Activated T-cell treated with anti-CD3 and anti-CD28 coated beads for 24 hours (primary cell): ENCODE data around the gene HIVEP3.

Source experiments
- DNase-seq: peaks from one replicate; pipeline ENCODE4 v3.0.0-alpha.2; 2020; ENCODE audit warnings: low read depth

The HIVEP3 gene

DNA sequence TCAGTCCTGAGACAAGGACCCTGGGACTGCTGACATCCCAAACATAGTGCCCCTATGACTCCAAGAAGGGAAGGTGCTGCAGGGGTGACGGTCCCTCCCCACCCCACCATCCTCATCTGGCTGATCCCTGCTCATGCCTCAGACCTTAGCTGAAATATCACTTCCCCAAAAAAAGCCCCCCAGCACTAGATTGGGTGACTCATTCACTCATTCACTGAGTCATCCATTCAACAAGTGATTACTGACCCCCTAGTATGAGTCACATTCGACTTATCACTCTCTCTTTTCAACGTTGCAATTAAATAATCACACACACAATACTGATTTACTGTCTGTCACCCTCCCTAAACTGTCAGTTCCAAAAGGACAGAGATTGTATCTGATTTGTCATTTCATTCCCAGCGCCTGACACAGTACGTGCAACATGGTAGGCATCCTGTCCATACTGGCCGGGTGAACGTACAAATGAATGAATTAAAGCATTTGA, 48.6 kb downstream of the HIVEP3 start:
- DNase-seq = no peak

DNA sequence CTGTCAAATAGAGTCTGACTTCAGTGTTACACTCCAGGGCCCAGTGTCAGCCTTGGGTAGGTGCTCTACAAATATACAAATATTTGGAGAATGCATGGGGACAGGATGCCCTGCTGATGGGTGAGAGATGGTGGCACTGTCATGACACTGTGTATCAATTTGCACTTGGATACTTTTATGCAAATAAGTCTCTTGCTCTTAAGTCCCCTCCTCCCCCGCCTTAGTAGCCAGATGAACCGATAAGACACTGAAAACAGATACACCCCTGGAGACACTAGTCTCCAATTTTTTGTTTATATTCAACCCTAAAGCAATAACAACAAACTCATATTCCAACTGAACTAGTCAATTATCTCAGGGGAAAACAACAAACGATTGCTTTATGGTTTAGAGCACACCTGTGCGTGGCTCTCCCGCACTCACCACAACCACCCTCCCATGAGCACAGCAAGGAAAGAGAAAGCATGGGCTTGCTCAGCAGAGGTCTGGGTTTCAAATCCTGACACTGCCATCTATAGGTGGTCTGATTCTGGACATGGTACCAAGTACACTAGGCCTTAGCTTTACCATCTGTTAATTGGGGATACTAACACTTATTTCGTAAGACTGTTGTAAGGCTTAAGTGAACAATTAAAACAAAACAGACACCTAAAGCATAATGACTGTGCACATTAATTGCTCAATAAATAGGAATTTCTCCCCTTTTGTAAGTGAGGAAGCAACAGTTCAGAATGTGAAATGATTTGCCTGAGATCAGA, 50.3 kb downstream of the HIVEP3 start:
- DNase-seq = no peak

DNA sequence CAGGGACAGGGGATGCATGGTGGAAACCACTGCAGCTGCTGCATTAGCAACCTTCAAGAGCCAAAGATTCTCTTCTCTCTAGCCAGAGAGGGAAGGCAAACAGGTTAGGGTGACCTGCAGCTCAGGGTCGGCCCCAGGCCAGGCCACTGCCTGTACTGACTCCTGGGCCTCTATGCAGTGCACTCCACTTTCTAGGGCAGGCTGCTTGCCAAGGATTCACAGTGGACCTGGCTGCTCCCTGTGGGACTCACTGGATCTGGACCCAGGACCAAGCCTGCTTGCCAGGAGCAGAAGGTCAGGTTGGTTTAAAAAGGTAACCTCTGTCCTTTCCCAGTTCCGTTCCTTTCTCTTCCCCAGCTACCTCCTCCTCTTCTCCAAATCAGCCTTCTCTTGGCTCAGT, 52.4 kb downstream of the HIVEP3 start:
- DNase-seq = no peak

DNA sequence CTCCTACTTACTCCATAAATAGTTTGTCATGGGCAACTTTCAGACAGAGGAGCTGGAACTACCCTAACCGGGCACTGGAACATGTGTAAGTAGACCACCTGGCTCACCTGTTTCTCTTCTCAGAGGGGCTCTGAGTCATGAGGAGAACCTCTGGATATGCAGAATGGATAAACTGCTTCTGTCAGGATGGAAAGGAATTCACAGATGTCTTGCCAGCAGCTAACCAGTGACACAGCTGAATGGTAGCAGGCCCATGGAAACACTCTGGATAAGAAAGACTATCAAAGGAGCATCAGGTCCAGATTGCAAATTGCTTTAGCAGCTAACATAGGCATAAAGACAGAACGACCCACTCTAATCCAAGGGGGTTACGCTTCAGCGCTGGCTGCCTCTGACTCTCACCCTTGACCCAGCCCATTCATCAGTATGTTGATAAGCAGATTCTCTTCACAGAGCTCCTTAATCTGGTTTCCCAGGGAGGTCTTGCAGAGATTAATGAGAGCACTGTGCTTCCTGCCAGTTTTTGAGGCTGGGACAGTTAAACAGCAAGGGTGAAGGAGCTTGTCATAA, 54.2 kb downstream of the HIVEP3 start:
- DNase-seq = no peak

DNA sequence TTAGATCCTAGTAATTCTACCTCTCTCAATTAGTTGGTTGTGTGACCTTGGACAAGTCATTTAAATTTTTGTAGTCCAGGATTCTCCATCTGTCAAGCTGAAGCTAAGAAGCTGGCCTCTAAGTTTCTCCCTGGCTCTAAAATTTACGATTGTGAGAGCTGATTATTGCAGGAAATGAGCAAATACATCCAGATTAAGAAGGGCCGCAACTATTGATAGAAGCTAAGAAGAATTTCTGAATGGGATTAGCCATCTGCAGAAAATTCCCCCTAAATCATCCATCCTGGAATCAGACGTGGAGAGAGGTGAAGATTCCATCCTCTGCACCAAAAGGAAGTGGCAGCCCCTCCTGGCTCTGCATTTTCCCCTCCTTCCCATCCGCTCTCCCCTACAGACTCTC, 55.0 kb downstream of the HIVEP3 start:
- DNase-seq = no peak

DNA sequence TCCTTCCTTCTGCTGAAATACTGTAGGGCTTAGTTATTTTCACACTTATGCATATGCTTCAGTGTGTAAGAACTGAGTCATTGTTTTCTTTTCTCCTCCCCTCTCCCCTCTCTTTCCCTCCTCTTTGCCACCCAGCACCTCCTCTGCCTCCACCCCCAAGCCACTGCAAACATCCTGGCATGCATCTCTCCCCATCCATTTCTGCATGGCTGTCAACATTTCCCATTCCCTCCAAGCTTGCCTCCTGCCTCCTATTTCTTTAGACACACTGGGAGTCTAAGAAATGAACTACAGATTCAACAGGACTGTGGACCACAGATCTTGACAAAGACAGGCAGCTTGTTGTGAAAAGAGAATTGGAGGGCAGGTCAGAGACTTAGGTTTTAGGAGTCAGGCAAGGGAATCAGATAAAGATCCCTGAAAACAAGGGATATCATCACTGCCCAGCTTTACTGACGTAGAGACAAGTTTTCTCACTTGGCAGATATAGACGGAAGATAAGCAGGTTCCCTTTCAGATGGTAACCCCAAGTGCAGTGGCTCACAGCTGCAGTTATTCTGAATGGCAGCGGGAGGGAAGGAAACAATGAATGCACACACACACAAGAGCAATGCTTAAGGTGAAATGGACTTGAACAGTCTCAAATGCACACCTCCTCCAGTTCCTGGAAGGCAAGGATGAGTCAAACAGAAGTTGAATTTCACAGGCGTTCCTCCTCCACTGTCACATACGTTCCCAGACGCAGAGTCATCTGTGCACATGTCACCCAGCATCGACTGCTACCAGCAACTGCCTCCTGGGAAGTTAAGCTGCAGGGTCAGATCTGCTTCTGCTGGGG, 56.1 kb downstream of the HIVEP3 start:
- peak; percentile 64 for DNase-seq

DNA sequence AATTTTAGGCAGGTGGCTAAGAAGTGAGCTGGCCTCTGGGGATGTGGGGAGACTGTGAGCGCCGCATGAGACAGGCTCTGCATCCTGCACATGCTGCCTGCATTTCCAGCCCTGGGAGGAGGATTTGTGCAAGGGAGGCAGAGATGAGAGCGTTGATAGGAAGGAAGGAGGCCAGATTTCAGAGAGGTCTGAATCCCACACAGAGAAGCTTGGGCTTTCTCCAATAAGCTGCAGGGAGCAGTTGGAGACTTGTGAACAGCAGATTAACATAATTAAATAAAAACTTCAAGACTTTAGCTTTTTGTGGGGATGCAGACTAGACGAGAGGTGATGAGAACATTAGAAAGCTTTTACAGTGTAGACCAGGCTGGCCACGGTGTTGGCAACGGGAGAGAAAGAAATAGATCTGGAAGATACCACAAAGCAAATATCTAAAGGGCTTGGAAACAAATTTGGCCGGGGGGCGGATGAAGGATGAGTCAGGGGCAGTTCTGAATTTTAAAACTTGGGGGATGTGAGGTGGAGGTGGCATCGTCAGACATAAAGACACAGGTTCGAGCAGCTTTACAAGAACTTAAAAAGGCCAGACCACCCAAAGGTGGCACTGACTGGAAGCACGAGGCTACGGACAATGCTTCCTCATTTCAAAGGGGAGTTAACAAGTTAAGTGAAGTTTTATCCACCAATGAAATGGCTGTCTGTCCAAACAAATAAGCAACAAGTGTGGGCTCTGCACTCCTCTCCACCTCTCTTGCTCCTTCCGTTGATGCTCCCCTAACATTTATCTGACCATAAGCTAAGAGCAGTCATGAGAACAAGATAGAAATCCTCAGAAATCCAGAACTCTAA, 57.0 kb downstream of the HIVEP3 start:
- no peak for DNase-seq

DNA sequence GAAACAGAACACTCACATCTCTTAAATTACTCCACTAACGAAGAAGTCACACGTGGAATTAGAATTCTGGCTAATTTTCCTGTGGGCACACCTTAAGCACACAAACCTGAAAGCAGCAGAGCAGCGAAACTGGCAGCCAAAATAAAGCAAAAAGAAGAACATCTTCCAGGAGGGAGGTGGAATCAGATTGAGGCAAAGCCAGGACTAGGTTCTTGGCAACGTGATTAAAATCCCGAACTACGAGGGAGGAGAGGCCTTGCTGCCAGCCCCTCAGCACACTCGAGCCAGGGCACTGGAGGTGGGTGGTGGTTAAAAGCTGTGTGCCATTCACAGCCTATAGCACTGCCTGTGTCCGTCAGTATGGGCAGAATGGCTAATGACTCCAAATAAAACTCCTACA, 58.0 kb downstream of the HIVEP3 start:
- no peak for DNase-seq

DNA sequence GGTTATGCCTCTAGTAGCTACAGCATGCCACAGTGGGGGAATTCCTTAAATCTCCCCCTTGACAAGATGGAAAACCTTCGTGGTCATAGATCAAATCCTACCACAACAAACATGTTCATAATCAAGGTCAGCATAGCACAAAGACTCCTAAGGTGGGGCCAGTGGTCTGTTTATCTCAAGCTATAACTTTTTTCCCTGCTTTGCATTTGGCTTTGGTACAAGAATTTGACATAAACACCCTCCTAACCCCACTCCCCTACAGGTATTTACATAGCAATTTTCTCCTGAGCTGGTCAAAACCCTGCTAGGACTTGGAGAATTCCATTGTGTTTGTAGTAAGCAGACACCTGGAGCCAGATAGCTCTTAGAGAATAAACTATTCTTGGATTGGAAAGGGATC, 58.5 kb downstream of the HIVEP3 start:
- no peak for DNase-seq

DNA sequence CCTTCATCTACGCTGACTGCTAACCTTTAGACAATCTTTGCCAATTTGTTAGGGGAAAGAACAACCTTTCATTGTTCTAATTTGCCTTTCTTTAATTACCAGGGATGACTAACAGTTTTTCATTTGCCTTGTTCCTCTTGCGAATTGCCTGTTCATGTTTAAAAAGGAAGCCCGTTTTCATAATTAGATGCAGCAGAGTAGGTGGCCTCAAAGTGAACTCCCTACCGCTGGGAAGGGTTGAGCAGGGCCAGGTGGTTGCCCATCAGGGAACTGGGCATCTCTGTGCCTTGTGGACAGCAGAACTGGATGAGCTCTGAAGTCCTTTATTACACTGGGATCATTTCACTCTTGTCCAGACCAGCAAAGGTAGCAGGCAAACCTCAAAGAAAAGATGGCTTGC, 59.0 kb downstream of the HIVEP3 start:
- no peak for DNase-seq

DNA sequence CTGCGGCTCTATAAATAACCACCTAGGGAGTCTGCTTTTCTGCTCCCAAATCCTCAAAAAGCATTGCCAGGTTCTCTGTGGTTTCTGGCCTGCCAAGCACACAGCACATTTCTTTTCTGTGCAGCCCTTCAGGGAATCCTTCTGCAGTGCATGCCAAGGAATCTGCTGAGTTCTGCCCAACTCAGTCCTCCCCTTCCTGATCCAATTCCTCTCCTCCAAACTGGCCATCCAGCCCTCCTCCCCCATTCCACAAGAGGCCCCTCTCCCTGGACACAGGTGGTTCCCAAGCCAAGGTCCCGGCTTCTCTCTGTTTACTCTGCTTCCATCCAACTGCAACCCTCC, 61.8 kb downstream of the HIVEP3 start:
- DNase-seq = no peak

DNA sequence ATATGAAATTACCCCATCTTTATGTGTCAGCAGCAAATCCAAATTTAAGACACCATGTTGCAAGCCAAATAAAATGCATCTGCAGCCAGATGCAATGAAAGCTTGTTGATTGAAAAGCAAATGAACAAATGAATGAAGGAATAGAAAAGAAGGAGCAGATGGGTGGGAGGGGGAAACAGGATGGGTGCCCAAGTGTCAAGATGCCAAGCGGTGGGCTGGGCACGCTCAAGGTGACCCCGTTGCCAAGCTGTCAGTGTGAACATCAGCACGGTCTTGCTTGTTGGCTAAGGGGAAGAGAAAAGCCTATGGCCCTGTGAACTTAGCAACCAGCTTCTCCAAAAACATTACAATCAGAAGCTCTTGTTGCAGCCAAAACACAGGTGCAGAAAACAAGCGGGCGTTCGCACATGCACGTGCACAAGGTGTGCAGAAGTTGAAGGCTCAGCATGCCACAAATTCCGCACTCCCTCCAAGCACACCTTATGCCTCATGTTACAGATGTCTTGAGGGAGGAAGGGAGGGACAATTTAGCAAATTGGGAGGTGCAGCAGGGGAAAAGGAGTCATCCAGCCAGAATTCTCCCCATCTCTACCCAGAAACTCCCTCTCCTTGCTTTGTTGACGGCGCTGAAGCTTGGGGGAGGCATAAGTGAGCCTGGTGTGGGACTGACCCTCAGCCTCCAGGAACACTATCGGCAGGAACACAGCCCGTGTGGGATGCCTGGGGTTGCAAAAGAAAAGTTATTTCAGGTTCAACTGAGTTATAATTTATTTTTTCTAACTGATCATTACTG, 62.4 kb downstream of the HIVEP3 start:
- no peak for DNase-seq

DNA sequence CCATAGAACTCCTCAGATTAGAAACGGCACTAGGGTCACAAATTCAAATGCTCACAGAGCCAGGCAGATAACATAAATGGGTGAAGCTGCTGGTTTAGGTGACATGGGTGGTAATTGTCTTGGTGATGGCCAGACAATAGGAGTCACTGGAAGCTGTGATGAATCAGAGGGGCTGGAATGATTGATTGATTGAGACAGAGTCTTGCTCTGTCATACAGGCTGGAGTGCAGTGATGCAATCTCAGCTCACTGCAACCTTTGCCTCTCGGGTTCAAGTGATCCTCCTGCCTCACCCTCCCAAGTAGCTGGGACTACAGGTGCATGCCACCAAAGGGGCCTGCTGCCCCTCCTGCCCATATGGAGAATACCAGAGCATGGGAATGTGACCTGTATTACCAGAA, 63.0 kb downstream of the HIVEP3 start:
- no peak for DNase-seq

DNA sequence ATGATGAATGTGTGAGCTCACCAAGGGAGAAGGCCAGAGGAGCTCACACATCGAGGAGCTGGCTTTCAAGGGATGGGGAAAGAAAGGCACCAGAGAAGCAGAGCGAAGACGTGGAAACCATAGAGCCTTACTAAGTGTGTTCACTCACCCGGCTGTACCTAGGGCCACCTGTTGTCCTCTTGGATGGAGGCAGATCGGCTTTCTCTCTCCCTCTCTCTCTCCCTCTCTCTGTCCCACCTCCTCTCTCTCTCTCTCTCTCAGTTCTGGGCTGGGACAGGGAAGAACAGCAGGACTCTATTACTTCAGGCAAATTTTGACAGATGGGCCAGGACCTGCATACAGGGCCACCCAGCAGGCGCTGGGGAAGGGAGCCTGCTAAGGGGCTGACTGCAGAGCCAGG, 64.8 kb downstream of the HIVEP3 start:
- DNase-seq = no peak

DNA sequence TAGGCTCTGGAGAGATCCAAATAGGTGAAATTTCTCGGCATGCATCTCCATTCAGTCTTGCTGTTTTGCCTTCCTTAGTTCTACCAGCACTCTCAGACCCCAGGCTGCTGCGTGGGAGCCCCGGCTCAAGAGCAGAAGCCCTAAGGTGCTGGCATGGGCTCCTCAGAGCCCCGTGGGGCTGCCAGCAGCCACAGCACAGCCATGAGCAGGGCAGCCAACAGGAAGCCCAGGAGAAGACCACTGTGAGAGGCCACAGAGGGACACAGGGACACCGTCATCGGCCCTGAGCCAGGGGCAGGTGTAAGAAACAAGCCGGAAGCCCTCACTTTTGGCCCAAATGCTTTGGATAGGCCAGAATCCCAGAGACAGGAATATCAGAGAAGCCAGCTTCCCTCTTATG, 66.6 kb downstream of the HIVEP3 start:
- no peak for DNase-seq

DNA sequence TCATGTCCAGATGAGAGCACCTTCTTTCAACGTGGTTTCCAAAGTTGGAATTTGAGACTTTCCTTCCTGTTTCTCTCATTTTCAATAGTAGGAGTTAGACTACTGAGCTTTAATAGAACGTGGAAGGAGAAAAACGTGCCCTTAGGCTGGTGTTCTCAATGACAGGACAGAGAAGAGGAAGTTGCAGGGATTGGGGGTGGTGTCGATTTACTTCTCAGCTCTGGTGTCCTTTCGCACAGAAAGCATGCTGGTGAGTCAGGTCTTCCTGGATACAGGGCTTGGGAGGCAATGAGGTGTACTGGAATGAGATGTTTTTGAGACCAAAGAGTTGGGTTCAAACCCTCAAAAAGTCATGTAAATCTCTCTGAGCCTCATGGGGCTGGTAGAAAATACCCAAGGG, 67.1 kb downstream of the HIVEP3 start:
- DNase-seq = no peak

DNA sequence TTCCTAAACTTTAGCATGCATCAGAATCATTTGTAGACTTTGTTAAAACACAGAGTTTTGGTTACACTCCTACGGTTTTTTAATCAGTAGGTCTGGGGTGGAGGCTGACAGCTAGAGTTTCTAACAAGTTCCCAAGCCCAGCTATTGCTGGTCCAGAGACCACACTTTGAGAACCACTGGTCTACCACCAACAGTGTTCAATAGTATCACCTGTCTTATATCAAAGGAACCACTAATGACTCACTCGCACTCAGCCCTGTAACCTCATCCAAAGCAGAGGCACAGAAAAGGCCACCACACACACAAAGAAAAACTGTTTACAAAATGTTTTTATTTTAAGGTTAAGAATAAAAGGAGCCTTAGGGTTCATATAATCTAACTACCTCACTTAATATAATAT, 68.7 kb downstream of the HIVEP3 start:
- no peak for DNase-seq

DNA sequence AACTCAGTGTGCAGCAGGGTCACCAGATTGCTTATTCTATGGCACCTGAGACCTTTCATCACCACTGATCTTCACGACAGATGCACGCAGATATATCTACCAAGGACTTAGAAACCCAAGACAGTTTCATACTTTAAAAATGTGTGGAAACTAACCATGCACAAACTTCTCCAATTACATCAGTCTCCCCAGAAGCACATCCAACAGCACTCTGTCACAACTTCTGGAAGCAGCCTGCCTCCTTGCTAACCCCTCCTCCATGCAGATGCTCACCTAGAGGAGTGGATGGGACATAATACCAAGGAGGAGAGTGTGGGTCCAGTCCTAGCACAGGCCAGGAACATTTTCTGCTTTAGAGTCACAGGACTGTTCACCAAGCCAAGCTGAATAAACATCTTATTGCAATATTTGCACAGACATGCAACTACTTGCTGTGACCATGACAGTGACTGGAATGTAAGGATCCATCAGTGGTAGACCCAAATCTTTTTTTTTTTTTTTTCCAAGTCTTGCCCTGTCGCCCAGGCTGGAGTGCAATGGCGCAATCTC, 69.4 kb downstream of the HIVEP3 start:
- no peak for DNase-seq

DNA sequence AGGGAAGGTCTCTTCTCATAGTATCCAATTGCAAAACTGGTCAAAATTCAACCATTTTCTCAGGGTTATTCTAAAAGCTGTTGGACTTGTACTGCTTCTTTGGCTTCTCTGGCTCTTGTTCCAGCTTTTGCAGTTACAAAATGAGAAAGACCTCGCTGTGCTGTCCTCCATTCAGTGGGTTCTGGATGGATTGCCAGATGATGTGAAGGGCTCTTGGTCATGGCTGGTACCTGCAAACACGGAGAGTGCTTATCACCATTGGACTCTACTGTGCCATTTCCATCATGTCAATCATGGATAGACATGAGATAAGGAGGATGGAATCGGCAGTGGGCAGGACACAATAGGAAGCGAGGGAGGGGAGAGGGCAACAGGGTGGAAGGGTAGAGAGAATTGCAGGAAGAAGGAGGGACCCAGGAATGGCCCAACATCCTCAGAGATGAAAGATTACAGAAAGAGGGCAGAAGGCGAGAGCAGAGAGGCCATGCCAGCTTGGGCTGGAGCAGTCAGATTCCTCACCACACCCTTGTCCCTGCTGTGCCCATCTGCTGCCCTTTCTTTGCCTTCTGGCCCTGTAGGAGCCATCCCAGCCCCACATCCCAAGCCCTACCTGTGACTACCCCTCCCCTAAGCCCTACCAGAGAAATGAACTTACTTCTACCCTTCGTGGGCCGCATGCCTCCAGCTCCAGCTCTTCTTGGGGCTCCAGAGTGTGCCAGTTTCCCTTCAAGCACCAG, 70.3 kb downstream of the HIVEP3 start:
- no peak for DNase-seq

DNA sequence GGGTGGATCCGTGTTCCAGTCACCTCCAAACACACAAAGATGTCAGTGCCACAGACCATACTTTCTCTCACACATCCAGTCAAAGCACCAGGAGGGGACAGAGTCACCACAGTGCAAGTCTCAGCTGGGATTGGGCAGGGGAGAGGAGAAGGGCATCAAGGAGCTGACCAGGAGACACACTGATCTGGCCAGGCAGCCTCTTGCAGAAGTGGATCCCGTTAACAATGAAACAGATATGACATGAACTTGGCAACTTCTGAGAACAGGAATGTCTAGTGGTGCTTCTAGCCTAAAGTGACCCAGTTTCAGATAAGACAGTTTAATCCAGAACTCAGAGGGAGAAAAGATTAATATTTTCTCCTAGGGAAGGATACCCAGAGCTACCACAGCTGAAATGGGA, 71.0 kb downstream of the HIVEP3 start:
- no peak for DNase-seq
